BLaER1 (cell line): ENCODE measurements around the gene TSEN15.
A peak's percentile ranks its signal among the peaks of the same experiment; 100 is the strongest.

Experiments used
- H3K27ac ChIP-seq: shearing (Covaris generic); formaldehyde crosslinking; 2 replicates; pipeline ENCODE4 v1.8.1; 2022
- H3K27me3 ChIP-seq: shearing (Covaris generic); formaldehyde crosslinking; 2 replicates; pipeline ENCODE4 v1.8.1; 2022
- H3K36me3 ChIP-seq: shearing (Covaris generic); formaldehyde crosslinking; 2 replicates; pipeline ENCODE4 v1.8.1; 2022
- H3K4me1 ChIP-seq: shearing (Covaris generic); formaldehyde crosslinking; 2 replicates; pipeline ENCODE4 v1.8.1; 2022
- H3K4me2 ChIP-seq: shearing (Covaris generic); formaldehyde crosslinking; 2 replicates; pipeline ENCODE4 v1.8.1; 2022
- H3K4me3 ChIP-seq: shearing (Covaris generic); formaldehyde crosslinking; 2 replicates; pipeline ENCODE4 v1.8.1; 2022
- H3K9ac ChIP-seq: shearing (Covaris generic); formaldehyde crosslinking; 2 replicates; pipeline ENCODE4 v1.8.1; 2022
- H3K9me3 ChIP-seq: shearing (Covaris generic); formaldehyde crosslinking; 2 replicates; pipeline ENCODE4 v1.8.1; 2022
- H4K20me1 ChIP-seq: shearing (Covaris generic); formaldehyde crosslinking; 2 replicates; pipeline ENCODE4 v1.8.1; 2022
- Cebpa-rat ChIP-seq: shearing (Covaris generic); IDR thresholded peaks from 2 replicates; pipeline ENCODE4 v1.8.1; 2022

Gene TSEN15

DNA sequence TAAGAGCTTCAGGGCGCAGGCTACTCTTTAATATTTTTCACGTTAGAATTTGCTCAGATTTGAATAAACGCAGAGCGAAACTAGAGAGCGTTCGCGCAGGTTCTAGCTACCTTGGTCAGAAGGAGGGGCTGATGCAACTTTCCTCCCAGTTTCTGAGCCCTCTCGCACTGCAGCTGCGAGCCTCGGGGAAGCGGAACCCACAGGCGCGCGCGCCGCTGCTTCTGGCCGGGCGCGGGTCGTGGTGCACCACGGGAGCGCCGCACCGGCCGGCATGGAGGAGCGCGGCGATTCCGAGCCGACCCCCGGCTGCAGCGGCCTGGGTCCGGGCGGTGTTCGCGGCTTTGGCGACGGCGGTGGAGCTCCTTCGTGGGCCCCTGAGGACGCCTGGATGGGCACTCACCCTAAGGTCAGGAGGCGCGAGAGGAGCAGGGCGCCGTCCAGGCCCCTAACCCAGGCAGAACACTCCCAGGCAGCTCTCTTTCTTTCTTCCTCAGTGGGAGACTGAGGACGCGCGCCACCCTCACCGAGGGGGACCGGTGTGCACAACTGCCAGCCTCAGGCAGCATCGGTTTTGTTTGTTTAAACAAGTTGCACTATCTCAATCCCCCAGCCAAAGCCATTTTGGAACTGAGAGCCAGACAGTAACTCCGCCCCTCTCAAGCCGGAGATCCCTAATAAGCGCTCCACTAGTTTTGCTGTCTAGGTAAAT is at the start of gene TSEN15:
Gene TSEN15, plus strand, starts transcription at position 246 of the 709 bp plus-strand sequence. Its CDS starts 26 bp downstream, at position 272.
- peak; percentile 83 for TF ChIP-seq Cebpa-rat

DNA sequence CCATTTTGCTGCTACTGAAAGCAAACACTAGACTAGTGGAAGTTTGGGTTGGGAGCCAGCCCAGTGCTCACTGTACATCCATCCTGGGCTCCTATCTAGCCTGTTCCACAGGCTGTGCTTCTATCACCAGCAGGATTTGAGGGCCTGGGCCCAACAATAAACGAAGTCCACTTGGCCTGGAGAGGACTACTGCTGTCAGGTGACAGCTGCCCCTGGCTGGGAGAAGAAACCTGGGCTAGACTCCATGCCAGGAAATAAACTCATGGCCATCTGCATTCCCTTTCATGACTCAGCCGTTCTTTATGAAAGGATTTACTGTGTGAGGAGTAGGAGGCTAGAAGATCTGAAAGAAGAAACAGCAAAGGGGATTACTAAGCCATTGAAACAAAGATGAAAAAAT is 49.5 kb upstream of the TSEN15 start:
- no peaks in the 10 kb centered on the region for H3K27me3 ChIP-seq
- no peaks in the 10 kb centered on the region for H3K4me1 ChIP-seq
- no peaks in the 10 kb centered on the region for H3K36me3 ChIP-seq
- no peaks in the 10 kb centered on the region for H3K9me3 ChIP-seq
- no peaks in the 10 kb centered on the region for H4K20me1 ChIP-seq
- TF ChIP-seq Cebpa-rat: no peak
- H3K4me2 ChIP-seq: no peak overlapping the region
- H3K4me3 ChIP-seq: no peak overlapping the region
- no peak overlapping the region for H3K27ac ChIP-seq
- H3K9ac ChIP-seq: no peak overlapping the region

More for the DNA sequence above, at the start of gene TSEN15:
- no peaks in the 10 kb centered on the region; the same call in 1 of the 2 replicates for H3K9me3 ChIP-seq
- H3K4me3 ChIP-seq: peak within 1 kb of the TSS; percentile 95
- H3K27me3 ChIP-seq: no peaks in the 10 kb centered on the region
- H3K36me3 ChIP-seq: peaks cover 14% of the 10 kb centered on the region
- no peaks in the 10 kb centered on the region for H4K20me1 ChIP-seq
- H3K4me1 ChIP-seq: peaks cover 23% of the 10 kb centered on the region
- H3K4me2 ChIP-seq: peak within 1 kb of the TSS; percentile 89
- H3K9ac ChIP-seq: peak within 1 kb of the TSS; percentile 98
- peak within 1 kb of the TSS; percentile 98 for H3K27ac ChIP-seq

DNA sequence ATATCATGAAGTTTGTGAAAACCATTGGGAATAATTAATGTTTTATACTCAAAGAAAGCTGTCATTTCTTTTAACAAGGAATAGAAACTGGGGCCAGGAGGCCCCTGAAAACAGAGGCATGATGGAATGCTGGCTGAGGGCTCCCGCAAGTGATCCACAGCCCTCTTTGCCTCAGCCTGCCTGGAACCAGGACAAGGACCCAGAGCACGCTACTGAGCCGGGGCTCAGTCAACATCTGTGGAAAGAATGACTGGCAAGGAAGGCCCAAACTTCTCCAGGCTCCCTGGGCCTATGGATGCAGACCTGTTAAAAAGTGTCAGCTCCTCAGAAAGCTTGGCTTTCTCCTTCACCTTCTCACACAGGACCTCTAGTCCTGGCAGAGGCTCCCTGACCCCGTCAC is 46.6 kb upstream of the TSEN15 start:
- Histone ChIP-seq H3K9me3 (no peaks in the 10 kb centered on the region), H3K9ac (no peak overlapping the region), H3K36me3 (no peaks in the 10 kb centered on the region), H4K20me1 (no peaks in the 10 kb centered on the region), H3K4me2 (no peak overlapping the region), H3K27me3 (no peaks in the 10 kb centered on the region), H3K4me3 (no peak overlapping the region), H3K27ac (no peak overlapping the region), H3K4me1 (no peaks in the 10 kb centered on the region)
- no peak for TF ChIP-seq Cebpa-rat

DNA sequence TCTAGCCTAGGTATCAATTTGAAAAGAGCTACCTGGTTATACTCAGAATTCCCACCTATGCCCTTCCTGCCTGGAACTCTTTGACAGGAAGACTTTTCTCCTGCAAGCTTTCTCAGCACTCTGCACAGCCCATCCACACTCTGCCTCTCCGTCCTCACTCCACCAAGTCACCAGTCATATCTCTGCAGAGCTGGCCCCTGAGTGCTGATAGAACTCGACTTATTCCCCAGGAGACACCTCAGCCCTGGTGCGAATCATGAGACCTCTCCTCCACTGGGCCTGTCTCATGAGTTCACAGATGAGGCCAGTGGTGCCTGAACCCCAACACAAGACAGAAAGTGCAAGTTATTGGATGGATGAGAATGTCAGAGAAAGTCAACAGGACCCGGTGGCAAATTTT is 46.0 kb upstream of the TSEN15 start:
- Histone ChIP-seq H3K27me3 (no peaks in the 10 kb centered on the region), H3K4me2 (no peak overlapping the region), H3K4me3 (no peak overlapping the region), H3K9ac (no peak overlapping the region), H3K4me1 (no peaks in the 10 kb centered on the region), H4K20me1 (no peaks in the 10 kb centered on the region), H3K27ac (no peak overlapping the region), H3K9me3 (no peaks in the 10 kb centered on the region), H3K36me3 (no peaks in the 10 kb centered on the region)
- TF ChIP-seq Cebpa-rat: no peak

DNA sequence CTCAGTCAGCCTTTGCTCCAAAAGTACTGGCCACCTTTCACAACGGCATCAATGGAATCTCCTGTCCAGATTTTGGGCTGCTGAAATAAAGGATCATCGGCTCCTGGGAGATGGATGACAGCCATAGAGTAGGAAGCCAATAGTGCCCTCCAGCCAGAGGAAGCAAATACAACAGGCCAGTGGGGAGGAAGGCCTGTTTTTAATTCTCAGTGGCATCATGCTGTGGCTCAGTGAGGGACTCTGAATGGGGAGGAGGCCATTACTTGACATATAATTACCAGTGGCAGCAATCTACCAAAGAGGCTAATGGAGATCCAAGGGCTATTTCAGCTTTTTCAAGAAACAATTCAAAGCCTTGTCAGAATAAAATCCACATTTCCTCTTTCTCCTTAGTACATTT is 40.7 kb upstream of the TSEN15 start:
- no peak overlapping the region for H3K9ac ChIP-seq
- no peak for TF ChIP-seq Cebpa-rat
- no peak overlapping the region for H3K4me3 ChIP-seq

DNA sequence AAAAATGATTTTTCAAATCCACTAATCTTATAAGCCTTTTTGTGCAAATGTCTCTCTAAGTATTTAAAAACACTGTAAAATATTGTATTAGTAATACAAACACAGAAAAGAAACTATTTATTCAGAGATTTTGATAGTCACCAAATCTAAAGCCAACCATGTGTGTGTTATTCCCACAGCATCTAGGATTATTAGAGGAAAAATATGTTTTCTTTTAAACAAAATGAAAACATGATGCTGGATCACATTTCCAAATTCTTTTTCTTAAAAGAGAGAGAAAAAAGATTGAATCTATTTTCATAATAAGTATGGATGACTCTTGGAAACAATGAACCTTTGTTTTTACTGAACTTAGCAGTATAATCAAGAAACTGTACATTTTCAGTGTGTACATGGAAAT is 39.3 kb upstream of the TSEN15 start:
- 0 out of 2 replicates have a peak, but pooled peaks cover 3% of the 10 kb centered on the region for H3K9me3 ChIP-seq
- H3K4me3 ChIP-seq: no peak overlapping the region
- H3K4me1 ChIP-seq: no peaks in the 10 kb centered on the region
- no peak overlapping the region for H3K9ac ChIP-seq
- no peak overlapping the region for H3K4me2 ChIP-seq
- H3K27me3 ChIP-seq: no peaks in the 10 kb centered on the region
- no peaks in the 10 kb centered on the region for H3K36me3 ChIP-seq
- TF ChIP-seq Cebpa-rat: no peak
- H3K27ac ChIP-seq: no peak overlapping the region
- no peaks in the 10 kb centered on the region for H4K20me1 ChIP-seq

More for the DNA sequence above, 40.7 kb upstream of the TSEN15 start:
- no peaks in the 10 kb centered on the region for H3K4me1 ChIP-seq
- 0 out of 2 replicates have a peak, but pooled peaks cover 3% of the 10 kb centered on the region for H3K9me3 ChIP-seq
- no peaks in the 10 kb centered on the region for H4K20me1 ChIP-seq
- H3K27me3 ChIP-seq: no peaks in the 10 kb centered on the region
- no peak overlapping the region for H3K27ac ChIP-seq
- no peaks in the 10 kb centered on the region for H3K36me3 ChIP-seq
- H3K4me2 ChIP-seq: no peak overlapping the region

DNA sequence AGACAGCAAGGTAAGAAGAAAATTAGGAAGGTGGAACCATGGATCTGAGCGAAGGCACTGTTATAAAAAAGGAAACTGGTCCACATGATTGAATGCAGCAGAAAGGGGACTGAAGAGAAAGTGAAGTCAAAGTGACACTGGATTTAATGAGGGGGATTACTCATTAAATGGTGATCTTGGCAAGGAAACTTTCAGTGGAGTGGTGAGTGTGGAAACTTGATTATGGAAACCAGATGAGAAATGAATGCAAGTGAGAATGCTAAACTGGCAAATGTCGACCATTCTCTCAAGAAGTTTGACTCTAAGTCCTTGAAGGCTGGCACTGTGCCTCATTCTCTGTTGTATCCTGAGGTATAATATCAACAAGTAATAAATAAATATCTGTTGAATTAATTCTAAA is 37.3 kb upstream of the TSEN15 start:
- Histone ChIP-seq H3K9ac (no peak overlapping the region), H3K4me1 (no peaks in the 10 kb centered on the region), H3K27me3 (no peaks in the 10 kb centered on the region), H3K4me2 (no peak overlapping the region), H3K9me3 (0 out of 2 replicates have a peak, but pooled peaks cover 3% of the 10 kb centered on the region), H3K4me3 (no peak overlapping the region), H3K27ac (no peak overlapping the region), H3K36me3 (no peaks in the 10 kb centered on the region), H4K20me1 (no peaks in the 10 kb centered on the region)
- no peak for TF ChIP-seq Cebpa-rat

DNA sequence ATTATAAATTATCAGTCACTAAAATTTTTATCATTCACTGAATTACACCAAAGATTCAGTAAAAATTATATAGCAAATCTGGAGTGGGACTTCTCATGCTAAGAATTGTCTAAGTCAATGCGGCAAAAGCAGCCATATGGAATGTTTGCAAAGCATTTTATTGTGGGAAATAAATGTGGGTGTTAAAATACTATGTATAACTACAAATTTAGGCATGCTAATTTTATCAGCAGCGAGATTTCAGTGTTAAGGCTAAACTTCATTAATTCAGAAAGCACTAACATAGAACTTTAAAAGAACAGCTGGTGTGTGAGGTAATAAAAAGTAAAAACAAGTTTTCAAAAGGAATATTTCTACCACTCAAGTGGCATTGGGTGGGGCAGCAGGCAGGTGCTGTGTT is 35.4 kb upstream of the TSEN15 start:
- TF ChIP-seq Cebpa-rat: no peak
- Histone ChIP-seq H3K36me3 (no peaks in the 10 kb centered on the region), H3K9me3 (0 out of 2 replicates have a peak, but pooled peaks cover 3% of the 10 kb centered on the region)

DNA sequence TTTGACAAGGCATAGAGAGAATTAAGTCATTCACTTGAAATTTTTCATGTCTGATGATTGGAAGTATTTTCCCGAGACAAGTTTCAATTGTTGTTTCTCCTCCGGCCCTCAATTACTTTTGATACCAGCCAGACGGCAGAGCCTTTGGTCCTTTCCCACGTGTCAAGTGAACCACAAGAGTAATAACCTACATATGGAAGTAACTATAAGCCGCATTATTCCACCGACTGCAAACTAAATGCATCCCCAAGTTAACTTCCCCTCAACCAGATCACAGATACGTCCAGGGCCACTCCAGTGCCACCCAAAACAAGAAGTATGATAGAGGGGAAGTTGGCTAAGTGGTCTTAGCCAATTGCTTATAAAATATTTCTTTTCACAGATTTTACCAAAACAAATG is 34.2 kb upstream of the TSEN15 start:
- no peaks in the 10 kb centered on the region for H3K36me3 ChIP-seq
- no peaks in the 10 kb centered on the region for H4K20me1 ChIP-seq
- no peak overlapping the region for H3K27ac ChIP-seq
- no peaks in the 10 kb centered on the region for H3K27me3 ChIP-seq
- no peak overlapping the region for H3K9ac ChIP-seq
- no peaks in the 10 kb centered on the region for H3K4me1 ChIP-seq
- H3K4me3 ChIP-seq: no peak overlapping the region
- H3K4me2 ChIP-seq: no peak overlapping the region
- no peaks in the 10 kb centered on the region for H3K9me3 ChIP-seq
- TF ChIP-seq Cebpa-rat: no peak

More for the DNA sequence above, 35.4 kb upstream of the TSEN15 start:
- Histone ChIP-seq H3K4me3 (no peak overlapping the region), H3K4me2 (no peak overlapping the region), H3K27me3 (no peaks in the 10 kb centered on the region), H3K9ac (no peak overlapping the region), H3K4me1 (no peaks in the 10 kb centered on the region), H3K27ac (no peak overlapping the region), H4K20me1 (no peaks in the 10 kb centered on the region)

DNA sequence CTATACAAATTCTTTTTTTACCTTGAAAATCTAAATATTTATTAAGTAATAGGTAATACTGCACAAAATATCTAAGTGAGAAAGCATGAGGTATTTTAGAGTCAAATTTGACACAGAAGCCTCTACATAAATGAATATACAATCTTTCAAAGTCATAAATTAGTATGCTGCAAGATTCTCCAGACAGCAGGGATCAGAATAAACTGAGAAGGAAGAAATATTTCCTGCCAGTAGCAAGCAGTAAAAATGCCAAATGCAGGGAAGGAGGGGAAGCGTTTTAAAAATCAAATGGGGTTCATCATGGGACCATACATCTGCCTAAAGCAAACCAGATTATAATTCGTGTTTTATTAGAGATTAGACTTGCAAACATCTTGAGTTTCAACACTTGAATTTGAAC is 32.9 kb upstream of the TSEN15 start:
- Histone ChIP-seq H3K4me2 (no peak overlapping the region), H3K27me3 (no peaks in the 10 kb centered on the region), H3K9me3 (no peaks in the 10 kb centered on the region), H4K20me1 (no peaks in the 10 kb centered on the region), H3K27ac (no peak overlapping the region), H3K4me3 (no peak overlapping the region), H3K4me1 (no peaks in the 10 kb centered on the region), H3K36me3 (no peaks in the 10 kb centered on the region), H3K9ac (no peak overlapping the region)
- TF ChIP-seq Cebpa-rat: no peak

DNA sequence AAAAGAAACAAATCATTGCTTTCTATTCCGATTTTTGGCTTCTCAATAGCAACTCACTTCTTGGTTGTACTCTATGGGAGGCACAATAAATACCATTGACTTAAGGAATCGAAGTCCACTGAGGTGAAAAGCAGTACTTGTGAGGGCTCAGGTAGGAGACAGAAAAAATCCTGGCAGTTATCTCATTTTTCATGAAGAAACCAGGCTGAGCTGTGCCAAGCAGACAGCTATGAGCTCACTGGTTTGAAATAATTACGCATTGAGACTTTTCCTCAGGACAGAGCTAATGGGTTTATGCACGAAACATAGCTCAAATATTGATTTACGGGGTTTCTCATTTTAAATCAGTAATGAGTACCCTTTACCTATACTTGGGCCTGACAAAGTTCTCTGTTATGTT is 32.5 kb upstream of the TSEN15 start:
- Histone ChIP-seq H3K9me3 (no peaks in the 10 kb centered on the region), H4K20me1 (no peaks in the 10 kb centered on the region), H3K36me3 (no peaks in the 10 kb centered on the region), H3K9ac (no peak overlapping the region), H3K4me1 (no peaks in the 10 kb centered on the region), H3K27ac (no peak overlapping the region), H3K4me2 (no peak overlapping the region), H3K27me3 (no peaks in the 10 kb centered on the region), H3K4me3 (no peak overlapping the region)
- no peak for TF ChIP-seq Cebpa-rat
